HepG2 (cell line): ENCODE measurements around the gene TMUB1. TPM values are rescaled to one million over a fixed set of nuclear protein-coding genes. Genes with fewer than 3 reads are reported as not detected.

ENCODE experiments used
- CBX1 ChIP-seq: IDR thresholded peaks from one replicate; pipeline ENCODE4 v1.6.1; 2016; ENCODE audit warnings: antibody characterized with exemption, low read depth
- CCDC6 ChIP-seq: sonication (generic); formaldehyde crosslinking; IDR thresholded peaks from 2 replicates; pipeline ENCODE4 v1.8.1; 2022; ENCODE audit warnings: mild to moderate bottlenecking, missing genetic modification reagents, moderate library complexity
- GABPB1 ChIP-seq: IDR thresholded peaks from 2 replicates; pipeline ENCODE4 v1.6.1; 2016; ENCODE audit warnings: mild to moderate bottlenecking, missing genetic modification reagents, moderate library complexity, missing compliant biosample characterization
- HNF4G ChIP-seq, 2 experiments: sonication (generic) in 1 of 2; formaldehyde crosslinking in 1 of 2; IDR thresholded peaks; 2 replicates each; pipeline versions ENCODE4 v1.4.0 to v1.6.1; 2011 to 2020; ENCODE audit warnings: borderline replicate concordance in 2 of 2, low read depth in 2 of 2, mild to moderate bottlenecking in 2 of 2, low read length in 1 of 2, missing genetic modification reagents in 1 of 2, moderate library complexity in 1 of 2
- KDM5A ChIP-seq: fragments of 200-600 bp; sonication (generic); IDR thresholded peaks from 2 replicates; pipeline ENCODE4 v1.7.0; 2018; ENCODE audit warnings: antibody characterized with exemption, mild to moderate bottlenecking, low read length, borderline replicate concordance
- MEIS1 ChIP-seq: sonication (generic); formaldehyde crosslinking; IDR thresholded peaks from 2 replicates; pipeline ENCODE4 v1.9.0; 2021; ENCODE audit warnings: mild to moderate bottlenecking, missing genetic modification reagents, moderate library complexity, borderline replicate concordance
- POGZ ChIP-seq: sonication (generic); formaldehyde crosslinking; IDR thresholded peaks from 2 replicates; pipeline ENCODE4 v1.4.0; 2020; ENCODE audit warnings: mild to moderate bottlenecking, missing genetic modification reagents
- REST ChIP-seq, 2 experiments: IDR thresholded peaks; 2 replicates each; pipeline ENCODE4 v1.6.1; 2011 to 2012; ENCODE audit warnings: low read length in 2 of 2, borderline replicate concordance in 1 of 2, low read depth in 1 of 2, mild to moderate bottlenecking in 1 of 2, moderate library complexity in 1 of 2
- REXO4 ChIP-seq: sonication (generic); formaldehyde crosslinking; IDR thresholded peaks from 2 replicates; pipeline ENCODE4 v1.8.0; 2022; ENCODE audit warnings: missing genetic modification reagents, mild to moderate bottlenecking, borderline replicate concordance
- SRF ChIP-seq: IDR thresholded peaks from 2 replicates; pipeline ENCODE4 v1.6.1; 2011; ENCODE audit warnings: mild to moderate bottlenecking, low read depth, low read length, moderate library complexity
- TOE1 ChIP-seq: sonication (generic); formaldehyde crosslinking; IDR thresholded peaks from 2 replicates; pipeline ENCODE4 v1.4.0; 2020; ENCODE audit warnings: mild to moderate bottlenecking, missing genetic modification reagents
- USF2 ChIP-seq, 2 experiments: sonication (generic) in 1 of 2; formaldehyde crosslinking in 1 of 2; IDR thresholded peaks; 2 replicates each; pipeline versions ENCODE4 v1.5.1 to v1.6.1; 2011 to 2020; ENCODE audit warnings: borderline replicate concordance in 1 of 2, low read depth in 1 of 2, low read length in 1 of 2, mild to moderate bottlenecking in 1 of 2, missing genetic modification reagents in 1 of 2, moderate library complexity in 1 of 2
- ZFP62 ChIP-seq: sonication (generic); formaldehyde crosslinking; IDR thresholded peaks from 2 replicates; pipeline ENCODE4 v1.4.0; 2020; ENCODE audit warnings: missing genetic modification reagents
- ZFYVE20 ChIP-seq: sonication (generic); formaldehyde crosslinking; IDR thresholded peaks from 2 replicates; pipeline ENCODE4 v1.8.0; 2023; ENCODE audit warnings: low read depth, mild to moderate bottlenecking, moderate library complexity, missing genetic modification reagents, borderline replicate concordance
- ZNF274 ChIP-seq: sonication (generic); formaldehyde crosslinking; IDR thresholded peaks from 2 replicates; pipeline ENCODE4 v1.5.1; 2020; ENCODE audit warnings: mild to moderate bottlenecking, missing genetic modification reagents
- ZNF383 ChIP-seq: sonication (generic); formaldehyde crosslinking; IDR thresholded peaks from 2 replicates; pipeline ENCODE4 v1.4.0; 2020; ENCODE audit warnings: missing genetic modification reagents, mild to moderate bottlenecking, borderline replicate concordance
- ZNF569 ChIP-seq: sonication (generic); formaldehyde crosslinking; IDR thresholded peaks from 2 replicates; pipeline ENCODE4 v1.5.0; 2020; ENCODE audit warnings: mild to moderate bottlenecking, missing genetic modification reagents, moderate library complexity, borderline replicate concordance
- ZNF691 ChIP-seq: sonication (generic); formaldehyde crosslinking; IDR thresholded peaks from 2 replicates; pipeline ENCODE4 v1.4.0; 2020; ENCODE audit warnings: missing genetic modification reagents, low read depth, mild to moderate bottlenecking, borderline replicate concordance
- ZNF788 ChIP-seq: sonication (generic); formaldehyde crosslinking; IDR thresholded peaks from 2 replicates; pipeline ENCODE4 v1.5.0; 2020; ENCODE audit warnings: mild to moderate bottlenecking, missing genetic modification reagents, borderline replicate concordance
- ZSCAN21 ChIP-seq: sonication (generic); formaldehyde crosslinking; IDR thresholded peaks from 2 replicates; pipeline ENCODE4 v1.8.0; 2022; ENCODE audit warnings: mild to moderate bottlenecking, missing genetic modification reagents, moderate library complexity, borderline replicate concordance
- polyA plus RNA-seq, 8 experiments: library from polyadenylated mRNA; depleted of rRNA in 3 of 8; stranded (reverse) in 7 of 8; unstranded in 1 of 8; fragments of >200 nt; fragmentation: Illumina TruSeq in 4 of 8; extraction: Trizol in 4 of 8; gene quantifications; 2 replicates each; pipeline versions ENCODE4 v1.2.1 to v1.2.3, GENCODE V29; 2011 to 2016; ENCODE audit warnings: low read depth in 4 of 8, missing spikeins in 1 of 8, mixed read lengths in 1 of 8; ENCODE audit not compliant: insufficient read depth in 1 of 8
- total RNA-seq, 5 experiments: library from RNA; depleted of rRNA; stranded (reverse); fragments of >200 nt; fragmentation: Illumina TruSeq; extraction: Trizol; gene quantifications; 2 replicates each; pipeline ENCODE4 v1.2.3, GENCODE V29; 2016; ENCODE audit warnings: low read depth in 1 of 5

TMUB1 gene
- total and polyA plus RNA-seq, 2 of the 13 experiments (the other 11 are each of a cell fraction or from before 2014, with no cell fraction given) = 44.8 to 51.6 TPM

- TF ChIP-seq HNF4G (IDR thresholded peaks at IDR 0.05; ENCODE audit: borderline replicate concordance, low read depth, low read length) (no peak), HNF4G (CRISPR knock-in tag; IDR thresholded peaks at IDR 0.05; ENCODE audit: borderline replicate concordance, low read depth) (no peak), ZNF691 (peak; percentile 31), KDM5A (peak; percentile 78), ZNF569 (0 out of 2 replicates have a peak, but pooled peaks have one; percentile 47), CCDC6 (no peak), ZFP62 (0 out of 2 replicates have a peak, but pooled peaks have one; percentile 40), REXO4 (CRISPR knock-in tag) (no peak), GABPB1 (peak; percentile 85), MEIS1 (CRISPR knock-in tag) (peak; percentile 49), ZFYVE20 (no peak), TOE1 (CRISPR knock-in tag) (0 out of 2 replicates have a peak, but pooled peaks have one; percentile 34), USF2 (IDR thresholded peaks at IDR 0.05; ENCODE audit: low read depth, low read length) (no peak), USF2 (CRISPR knock-in tag; IDR thresholded peaks at IDR 0.05; ENCODE audit: borderline replicate concordance) (no peak), ZNF383 (CRISPR knock-in tag) (no peak), POGZ (CRISPR knock-in tag) (peak; percentile 65; the same call in 1 of the 2 replicates), ZNF274 (CRISPR knock-in tag) (peak; percentile 89), SRF (no peak), REST (IDR thresholded peaks at IDR 0.05; ENCODE audit: borderline replicate concordance in 1 of 2, low read depth in 1 of 2, low read length in 2 of 2) (0 out of 4 replicates have a peak, but pooled peaks of 1 of the 2 experiments have one; percentile 44), ZNF788 (no peak; the same call in 1 of the 2 replicates), ZSCAN21 (CRISPR knock-in tag) (peak; percentile 68; the same call in 1 of the 2 replicates), CBX1 (no peak)
Observed at GRCh38 chr7:151080522-151081169, 2.6 kb downstream of the TMUB1 start, which contains the start of gene FASTK (continued).
